Measurements from ENCODE around the gene HECW1.

HECW1 gene

GRCh38 chr7:43516581-43517342 lies 404.3 kb downstream of the HECW1 start:
- no peak for DNase-seq

GRCh38 chr7:43517464-43517863 lies 405.0 kb downstream of the HECW1 start:
- no peak for DNase-seq

- DNase-seq: no peak
These were observed 407.8 kb downstream of the HECW1 start for GRCh38 chr7:43520201-43520600.

- DNase-seq: no peak
These were observed 410.1 kb downstream of the HECW1 start for GRCh38 chr7:43522406-43523156.

- DNase-seq: no peak
These were observed 416.3 kb downstream of the HECW1 start for GRCh38 chr7:43528576-43529354.

- DNase-seq: no peak
These were observed 418.3 kb downstream of the HECW1 start for GRCh38 chr7:43530553-43531410.

- DNase-seq: no peak
These were observed 419.3 kb downstream of the HECW1 start for GRCh38 chr7:43531700-43532099.

- DNase-seq: no peak
These were observed 421.5 kb downstream of the HECW1 start for GRCh38 chr7:43533801-43534479.

GRCh38 chr7:43535031-43535451 lies 422.6 kb downstream of the HECW1 start:
- no peak for DNase-seq

- DNase-seq: no peak
These were observed 423.6 kb downstream of the HECW1 start for GRCh38 chr7:43535810-43536585.

- DNase-seq: no peak
These were observed 424.3 kb downstream of the HECW1 start for GRCh38 chr7:43536773-43537172.

GRCh38 chr7:43537765-43538403 lies 425.4 kb downstream of the HECW1 start:
- no peak for DNase-seq

GRCh38 chr7:43538404-43538771 lies 425.9 kb downstream of the HECW1 start:
- no peak for DNase-seq

- no peak for DNase-seq
These were observed 428.0 kb downstream of the HECW1 start for GRCh38 chr7:43540471-43540870.

GRCh38 chr7:43542716-43543115 lies 430.3 kb downstream of the HECW1 start:
- no peak for DNase-seq

GRCh38 chr7:43546231-43546630 lies 433.8 kb downstream of the HECW1 start:
- no peak for DNase-seq

GRCh38 chr7:43550427-43550826 lies 438.0 kb downstream of the HECW1 start:
- no peak for DNase-seq

- DNase-seq: no peak
These were observed 439.7 kb downstream of the HECW1 start for GRCh38 chr7:43552122-43552521.

- peak in 1 of 2 donors; percentile 1 for DNase-seq
These were observed 441.6 kb downstream of the HECW1 start for GRCh38 chr7:43553999-43554398.

GRCh38 chr7:43554423-43554822 lies 442.0 kb downstream of the HECW1 start:
- peak in 1 of 2 donors; percentile 7 for DNase-seq

Measured in CD4-positive, alpha-beta T cell treated with Interleukin-1 beta for 1 hour (primary cell).